ENCODE measurements around the gene SFTPA2. TPM values are rescaled to one million over a fixed set of nuclear protein-coding genes. Genes with fewer than 3 reads are reported as not detected.

The SFTPA2 gene
- total and polyA plus RNA-seq, 2 of the 4 experiments (the other 2 are of a cell fraction) = not detected

DNA sequence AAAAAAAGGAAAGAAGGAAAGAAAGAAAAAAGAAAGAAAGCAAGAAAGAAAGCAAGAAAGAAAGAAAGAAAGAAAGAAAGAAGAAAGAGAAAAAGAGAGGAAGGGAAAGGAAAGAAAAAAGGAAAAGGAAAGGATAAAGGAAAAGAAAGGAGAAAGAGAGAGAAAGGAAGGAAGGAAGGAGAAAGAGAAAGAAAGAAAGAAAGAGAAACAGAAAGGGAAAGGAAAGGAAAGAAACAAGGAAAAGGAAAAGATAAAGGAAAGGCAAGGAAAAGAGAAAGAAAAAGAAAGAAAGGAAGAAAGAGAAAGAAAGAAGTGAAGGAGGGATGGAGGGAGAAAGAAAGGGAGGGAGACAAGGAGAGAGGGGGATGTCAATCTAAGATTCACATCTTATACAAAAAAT lies 20.8 kb upstream of the SFTPA2 start:
- BruUV-seq (replicated peaks) = no TSS peak
- Histone ChIP-seq H3K9me3 (ENCODE audit: control insufficient read depth, insufficient read depth, low read length) (no peaks in the 10 kb centered on the region), H3K56ac (ENCODE audit: extremely low read depth, insufficient read depth, low read length) (no peak overlapping the region), H4K91ac (ENCODE audit: insufficient read depth, low read depth, low read length) (no peak overlapping the region), H3K14ac (replicated peaks; ENCODE audit: low read depth, low read length) (no peak overlapping the region), H3K79me1 (ENCODE audit: low read depth in 1 of 2, low read length in 2 of 2) (no peaks in the 10 kb centered on the region), H4K8ac (ENCODE audit: low read depth in 2 of 2, low read length in 2 of 2) (no peak overlapping the region), H3K27ac (ENCODE audit: insufficient read depth, low read length) (no peak overlapping the region), H2BK5ac (ENCODE audit: low read depth, low read length, poor library complexity, severe bottlenecking) (no peak overlapping the region), H3K4me1 (ENCODE audit: control insufficient read depth, insufficient read depth, low read length) (no peaks in the 10 kb centered on the region), H3K9me1 (ENCODE audit: insufficient read depth, low read length) (no peaks in the 10 kb centered on the region), H3K4me3 (ENCODE audit: insufficient read depth, low read depth, low read length) (no peak overlapping the region), H3K18ac (ENCODE audit: low read depth, low read length) (no peak overlapping the region), H3K36me3 (ENCODE audit: control insufficient read depth, insufficient read depth, low read length) (no peaks in the 10 kb centered on the region), H4K5ac (ENCODE audit: low read depth, low read length) (no peak overlapping the region), H2BK15ac (ENCODE audit: low read depth, low read length) (no peak overlapping the region), H3K4ac (ENCODE audit: low read depth, low read length) (no peak overlapping the region), H3K23ac (ENCODE audit: low read depth, low read length) (no peak overlapping the region), H2AK9ac (replicated peaks; ENCODE audit: low read depth, low read length, poor library complexity) (no peak overlapping the region), H2BK20ac (ENCODE audit: low read depth, low read length) (no peak overlapping the region), H2AFZ (replicated peaks; ENCODE audit: low read length, poor library complexity) (no peak overlapping the region), H2BK120ac (ENCODE audit: low read depth, low read length) (no peak overlapping the region), H2AK5ac (ENCODE audit: low read depth, low read length) (no peak overlapping the region), H4K20me1 (ENCODE audit: insufficient read depth, low read length) (no peaks in the 10 kb centered on the region), H3K9ac (ENCODE audit: low read depth, low read length) (no peak overlapping the region), H3K4me2 (ENCODE audit: low read depth, low read length) (no peak overlapping the region), H3K27me3 (ENCODE audit: control insufficient read depth, insufficient read depth, low read length) (peaks cover 24% of the 10 kb centered on the region)
- ATAC-seq (ENCODE audit: low read depth) (no peak), DNase-seq (no peak)
- intact Hi-C loops (cut with micrococcal nuclease) = no loop called here
- no peak for TF ChIP-seq RFX5 (IDR thresholded peaks at IDR 0.05; ENCODE audit: low read depth, low read length)
- TF ChIP-seq, protein P1, sequence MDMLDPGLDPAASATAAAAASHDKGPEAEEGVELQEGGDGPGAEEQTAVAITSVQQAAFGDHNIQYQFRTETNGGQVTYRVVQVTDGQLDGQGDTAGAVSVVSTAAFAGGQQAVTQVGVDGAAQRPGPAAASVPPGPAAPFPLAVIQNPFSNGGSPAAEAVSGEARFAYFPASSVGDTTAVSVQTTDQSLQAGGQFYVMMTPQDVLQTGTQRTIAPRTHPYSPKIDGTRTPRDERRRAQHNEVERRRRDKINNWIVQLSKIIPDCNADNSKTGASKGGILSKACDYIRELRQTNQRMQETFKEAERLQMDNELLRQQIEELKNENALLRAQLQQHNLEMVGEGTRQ (IDR thresholded peaks at IDR 0.05; ENCODE audit: low read depth, low read length) = no peak
- TF ChIP-seq MXI1 (IDR thresholded peaks at IDR 0.05; ENCODE audit: borderline replicate concordance, low read depth, low read length) = no peak
- TF ChIP-seq MAZ (IDR thresholded peaks at IDR 0.05; ENCODE audit: borderline replicate concordance, low read depth, low read length) = no peak
- TF ChIP-seq, protein P2, sequence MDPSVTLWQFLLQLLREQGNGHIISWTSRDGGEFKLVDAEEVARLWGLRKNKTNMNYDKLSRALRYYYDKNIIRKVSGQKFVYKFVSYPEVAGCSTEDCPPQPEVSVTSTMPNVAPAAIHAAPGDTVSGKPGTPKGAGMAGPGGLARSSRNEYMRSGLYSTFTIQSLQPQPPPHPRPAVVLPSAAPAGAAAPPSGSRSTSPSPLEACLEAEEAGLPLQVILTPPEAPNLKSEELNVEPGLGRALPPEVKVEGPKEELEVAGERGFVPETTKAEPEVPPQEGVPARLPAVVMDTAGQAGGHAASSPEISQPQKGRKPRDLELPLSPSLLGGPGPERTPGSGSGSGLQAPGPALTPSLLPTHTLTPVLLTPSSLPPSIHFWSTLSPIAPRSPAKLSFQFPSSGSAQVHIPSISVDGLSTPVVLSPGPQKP (IDR thresholded peaks at IDR 0.05; ENCODE audit: borderline replicate concordance, low read depth, low read length) = no peak
- TF ChIP-seq CHD1 (IDR thresholded peaks at IDR 0.05; ENCODE audit: low read depth, low read length) = no peak
- no peak for TF ChIP-seq BHLHE40 (IDR thresholded peaks at IDR 0.05; ENCODE audit: low read depth, low read length)
- no peak for TF ChIP-seq RAD21 (IDR thresholded peaks at IDR 0.05; ENCODE audit: low read length)
- no peak for TF ChIP-seq CEBPB (IDR thresholded peaks at IDR 0.05; ENCODE audit: low read depth, low read length)
- no peak for TF ChIP-seq POLR2A (IDR thresholded peaks at IDR 0.05; ENCODE audit: low read depth, low read length)
- no peak for TF ChIP-seq RCOR1 (IDR thresholded peaks at IDR 0.05; ENCODE audit: insufficient replicate concordance, low read length)
- no peak for TF ChIP-seq MAFK (IDR thresholded peaks at IDR 0.05; ENCODE audit: low read depth, low read length)
- TF ChIP-seq SMC3 (IDR thresholded peaks at IDR 0.05; ENCODE audit: low read depth, low read length) = no peak
- TF ChIP-seq, protein P3, sequence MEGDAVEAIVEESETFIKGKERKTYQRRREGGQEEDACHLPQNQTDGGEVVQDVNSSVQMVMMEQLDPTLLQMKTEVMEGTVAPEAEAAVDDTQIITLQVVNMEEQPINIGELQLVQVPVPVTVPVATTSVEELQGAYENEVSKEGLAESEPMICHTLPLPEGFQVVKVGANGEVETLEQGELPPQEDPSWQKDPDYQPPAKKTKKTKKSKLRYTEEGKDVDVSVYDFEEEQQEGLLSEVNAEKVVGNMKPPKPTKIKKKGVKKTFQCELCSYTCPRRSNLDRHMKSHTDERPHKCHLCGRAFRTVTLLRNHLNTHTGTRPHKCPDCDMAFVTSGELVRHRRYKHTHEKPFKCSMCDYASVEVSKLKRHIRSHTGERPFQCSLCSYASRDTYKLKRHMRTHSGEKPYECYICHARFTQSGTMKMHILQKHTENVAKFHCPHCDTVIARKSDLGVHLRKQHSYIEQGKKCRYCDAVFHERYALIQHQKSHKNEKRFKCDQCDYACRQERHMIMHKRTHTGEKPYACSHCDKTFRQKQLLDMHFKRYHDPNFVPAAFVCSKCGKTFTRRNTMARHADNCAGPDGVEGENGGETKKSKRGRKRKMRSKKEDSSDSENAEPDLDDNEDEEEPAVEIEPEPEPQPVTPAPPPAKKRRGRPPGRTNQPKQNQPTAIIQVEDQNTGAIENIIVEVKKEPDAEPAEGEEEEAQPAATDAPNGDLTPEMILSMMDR (conservative IDR thresholded peaks at IDR 0.05; ENCODE audit: low read depth, low read length) = no peak
- TF ChIP-seq NFE2L2 (IDR thresholded peaks at IDR 0.05; ENCODE audit: low read depth, low read length) = no peak
- no peak for TF ChIP-seq FOS (IDR thresholded peaks at IDR 0.05; ENCODE audit: low read depth, low read length)
- ChIA-PET POLR2A (ENCODE audit: unreplicated experiment) (no interaction called here), CTCF (no interaction called here)
- in situ Hi-C loops (cut with MboI; ENCODE audit: low sequenced_read_pairs) = no loop called here
- dilution Hi-C loops (cut with HindIII; ENCODE audit: low sequenced_read_pairs, unreplicated experiment) = no loop called here
